Tibial nerve (tissue), 4 donors: ENCODE results near the gene MBD3.

Source experiments
- CTCF ChIP-seq, 5 experiments: fragments of 200-600 bp in 3 of 5; fragments of 450-650 bp in 2 of 5; sonication (generic) in 3 of 5; IDR thresholded peaks; one replicate each; pipeline ENCODE4 v1.5.1; 2016 to 2019; ENCODE audit warnings: antibody characterized with exemption in 5 of 5, mild to moderate bottlenecking in 3 of 5, moderate library complexity in 2 of 5
- EP300 ChIP-seq, 2 donors: sonication (generic); formaldehyde crosslinking; IDR thresholded peaks; one replicate each; pipeline ENCODE4 v1.6.1; 2017; ENCODE audit warnings: antibody characterized with exemption in 2 of 2, mild to moderate bottlenecking in 1 of 2
- POLR2A ChIP-seq, 2 donors: fragments of 450-650 bp; IDR thresholded peaks; one replicate each; pipeline ENCODE4 v1.6.1; 2017; ENCODE audit warnings: antibody characterized with exemption in 2 of 2, mild to moderate bottlenecking in 2 of 2, moderate library complexity in 2 of 2

GRCh38 chr19:1622541-1622940, 29.9 kb upstream of the MBD3 start:
- TF ChIP-seq POLR2A (IDR thresholded peaks at IDR 0.05) (no peak), CTCF (IDR thresholded peaks at IDR 0.05) (no peak), EP300 (IDR thresholded peaks at IDR 0.05) (no peak)
